Jurkat, Clone E6-1 (cell line): ENCODE measurements around the gene C6orf47. TPM values are rescaled to one million over a fixed set of nuclear protein-coding genes. Genes with fewer than 3 reads are reported as not detected.
"Not testable (repeated sequence)": the region's sequence is repeated elsewhere in the genome, so short reads cannot be mapped to it uniquely, and the experiment has no call there.

Source experiments
- DNase-seq: peaks from one replicate; pipeline ENCODE4 v3.0.0-alpha.2; 2011; ENCODE audit warnings: low read depth, low spot score
- H3K4me3 ChIP-seq: 2 replicates; pipeline ENCODE4 v1.5.1; 2011; ENCODE audit warnings: mild to moderate bottlenecking, low read length, control low read depth, moderate library complexity
- polyA plus RNA-seq: library from polyadenylated mRNA; unstranded; fragments of >200 nt; gene quantifications from one replicate; pipeline ENCODE4 v1.2.1, GENCODE V29; 2012; ENCODE audit warnings: missing spikeins; ENCODE audit not compliant: insufficient read length, insufficient read depth

C6orf47 gene, protein sequence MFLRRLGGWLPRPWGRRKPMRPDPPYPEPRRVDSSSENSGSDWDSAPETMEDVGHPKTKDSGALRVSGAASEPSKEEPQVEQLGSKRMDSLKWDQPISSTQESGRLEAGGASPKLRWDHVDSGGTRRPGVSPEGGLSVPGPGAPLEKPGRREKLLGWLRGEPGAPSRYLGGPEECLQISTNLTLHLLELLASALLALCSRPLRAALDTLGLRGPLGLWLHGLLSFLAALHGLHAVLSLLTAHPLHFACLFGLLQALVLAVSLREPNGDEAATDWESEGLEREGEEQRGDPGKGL
- 11.7 TPM for polyA plus RNA-seq

DNA sequence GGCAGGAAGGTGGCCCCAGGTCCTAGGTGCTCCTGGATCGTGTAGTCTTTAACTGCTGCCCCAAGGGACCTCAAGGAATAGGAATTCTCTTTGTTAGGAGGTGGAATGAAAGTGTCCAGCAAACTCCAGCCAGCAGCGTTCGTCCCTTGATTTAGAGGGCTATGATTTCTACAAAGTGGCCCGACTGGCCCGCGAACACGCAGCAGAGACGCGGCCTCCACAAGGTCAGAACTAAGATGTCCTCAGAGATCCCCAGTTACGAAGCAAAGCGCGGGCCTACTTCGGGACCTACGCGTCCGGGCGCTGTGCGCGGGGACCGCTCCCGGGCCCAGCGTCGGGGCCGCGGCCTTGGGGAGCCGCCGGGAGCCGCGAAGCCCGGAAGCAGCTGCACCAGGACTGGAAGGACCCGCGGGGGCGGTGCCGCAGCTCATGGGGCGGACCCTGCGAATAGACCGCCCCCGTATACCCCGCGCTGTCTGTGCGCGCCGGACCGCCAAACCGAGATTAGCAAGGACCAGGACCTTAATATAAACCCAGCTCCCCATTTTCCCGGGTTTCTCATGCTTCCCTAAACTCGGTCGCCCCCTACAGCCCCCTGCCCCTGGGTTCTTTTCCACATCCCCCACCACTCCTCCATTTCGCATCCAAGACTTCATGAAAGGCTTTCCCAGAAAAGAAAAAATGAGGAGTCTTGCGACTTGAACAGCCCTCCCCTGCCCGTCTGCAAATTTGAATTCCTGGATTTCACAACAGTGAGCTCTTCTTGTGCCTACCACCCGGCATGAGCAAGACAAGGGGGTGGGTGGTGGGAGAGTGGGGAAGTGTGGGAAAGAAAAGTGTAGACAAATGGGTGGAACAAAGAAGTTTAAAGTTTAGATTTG is at the start of gene C6orf47:
C6orf47 (minus strand) TSS at position 398 of the 881 bp plus-strand sequence. CDS start 831 bp downstream, outside the sequence.
- DNase-seq: peak; percentile 73
- H3K4me3 ChIP-seq: peak within 1 kb of the TSS; percentile 88

GRCh38 chr6:31709157-31709556 is 48.6 kb upstream of the C6orf47 start:
- not testable (repeated sequence) for DNase-seq, H3K4me3 ChIP-seq

DNA sequence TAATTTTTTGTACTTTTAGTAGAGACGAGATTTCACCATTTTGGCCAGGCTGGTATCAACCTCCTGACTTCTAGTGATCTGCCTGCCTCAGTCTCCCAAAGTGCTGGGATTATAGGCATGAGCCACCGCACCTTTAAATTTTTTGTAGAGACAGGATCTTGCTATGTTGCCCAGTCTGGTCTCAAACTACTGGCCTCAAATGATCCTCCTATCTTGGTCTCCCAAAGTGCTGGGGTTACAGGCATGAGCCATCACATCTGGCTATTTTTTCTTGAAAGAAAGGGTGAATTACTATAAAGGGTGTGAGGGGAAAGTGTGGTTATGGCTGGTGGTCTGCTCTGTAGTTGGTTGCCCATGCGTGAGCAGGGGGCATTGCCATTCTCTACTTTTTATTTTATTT is 47.6 kb upstream of the C6orf47 start:
- no peak overlapping the region for H3K4me3 ChIP-seq
- no peak for DNase-seq

GRCh38 chr6:31707701-31708100 is 47.1 kb upstream of the C6orf47 start:
- no peak for DNase-seq
- no peak overlapping the region for H3K4me3 ChIP-seq

DNA sequence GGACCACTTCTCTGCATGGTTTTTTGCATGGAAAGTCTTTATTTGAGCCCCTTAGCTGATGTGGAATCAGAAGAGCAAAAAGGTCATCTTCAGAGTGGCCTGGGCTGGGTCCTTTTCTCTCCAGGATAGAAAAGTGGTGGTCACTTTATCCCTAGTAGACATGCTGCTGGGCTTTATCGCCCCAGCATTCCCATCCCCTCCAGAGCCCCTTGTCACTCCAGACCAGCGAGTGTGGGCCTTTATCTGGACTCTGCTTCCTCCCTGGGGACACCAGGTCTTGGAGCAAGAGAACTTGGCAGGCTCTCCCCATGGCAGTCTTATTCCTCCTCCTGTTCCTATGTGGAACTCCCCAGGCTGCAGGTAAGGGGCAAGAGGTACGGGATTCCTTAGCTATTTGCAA is 46.0 kb upstream of the C6orf47 start, which contains the start of gene LY6G6F:
LY6G6F (plus strand) TSS at position 268 of the 400 bp plus-strand sequence; CDS start at position 309, 41 bp downstream.
- DNase-seq: no peak
- no peak within 1 kb of the TSS for H3K4me3 ChIP-seq

DNA sequence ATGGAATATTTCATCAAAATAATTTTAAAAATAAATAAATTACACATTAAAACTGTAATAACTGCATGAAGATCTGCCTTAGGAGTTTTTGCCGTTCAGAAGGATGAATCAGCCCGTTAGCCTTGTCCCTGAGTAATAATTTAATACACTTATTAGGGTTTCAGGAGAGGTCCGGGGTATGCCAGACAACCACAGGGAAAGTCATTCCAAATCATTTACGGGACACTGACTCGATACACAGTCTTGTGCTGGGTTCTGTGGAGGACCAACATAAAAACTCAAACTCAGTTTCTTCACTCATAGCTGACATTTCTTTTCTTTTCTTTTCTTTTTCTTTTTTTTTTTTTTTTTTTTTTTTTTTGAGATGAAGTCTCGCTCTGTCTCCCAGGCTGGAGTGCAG is 45.4 kb upstream of the C6orf47 start:
- no peak for DNase-seq

DNA sequence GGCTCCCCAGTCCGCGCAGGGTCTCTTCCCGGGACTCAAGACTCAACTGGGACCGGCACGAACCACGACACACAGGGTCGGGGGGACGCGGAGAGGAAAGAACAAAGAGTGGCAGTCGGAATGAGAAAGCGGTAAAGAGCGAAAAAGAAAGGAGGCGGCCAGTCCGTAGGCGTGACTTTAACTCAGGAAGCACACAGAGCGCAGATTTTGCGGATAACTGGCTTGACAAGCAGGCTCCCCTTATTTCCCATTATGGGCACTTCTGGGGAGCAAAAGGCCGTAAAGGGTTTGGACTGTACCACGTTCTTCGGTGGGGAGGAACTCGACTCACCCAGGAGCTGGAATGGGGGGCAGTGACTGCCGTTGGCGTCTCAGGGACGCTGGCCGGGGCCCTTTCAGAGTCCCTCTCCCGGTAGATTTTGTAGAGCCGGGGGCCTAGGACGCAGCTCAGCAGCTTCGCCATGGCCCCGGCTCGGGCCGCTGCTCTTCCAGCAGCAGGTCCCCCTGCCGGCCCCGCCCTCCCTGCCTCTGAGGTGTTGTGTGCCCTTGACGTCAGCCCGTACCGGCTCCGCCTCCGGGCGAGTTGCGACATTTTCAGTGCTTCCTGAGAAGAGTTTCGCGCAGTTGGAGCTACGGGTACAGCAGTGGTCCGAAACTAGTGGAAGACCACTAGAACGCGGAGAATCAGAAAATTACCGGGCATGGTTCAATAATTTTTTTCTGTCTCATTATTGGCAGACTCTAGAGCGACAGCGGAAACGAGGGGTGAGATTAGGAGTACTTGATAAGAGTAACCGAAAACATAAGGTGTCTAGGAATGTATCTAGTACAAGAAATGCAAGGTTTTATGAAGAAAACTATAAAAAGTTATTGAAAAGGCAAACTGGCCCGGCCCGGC is 42.5 kb upstream of the C6orf47 start, which contains the start of gene ABHD16A:
ABHD16A (minus strand) TSS at position 506 of the 898 bp plus-strand sequence; CDS start at position 463, 43 bp downstream.
- peak; percentile 98 for DNase-seq
- H3K4me3 ChIP-seq: peak within 1 kb of the TSS; percentile 77

More for the DNA sequence above, 45.4 kb upstream of the C6orf47 start:
- no peak overlapping the region for H3K4me3 ChIP-seq

DNA sequence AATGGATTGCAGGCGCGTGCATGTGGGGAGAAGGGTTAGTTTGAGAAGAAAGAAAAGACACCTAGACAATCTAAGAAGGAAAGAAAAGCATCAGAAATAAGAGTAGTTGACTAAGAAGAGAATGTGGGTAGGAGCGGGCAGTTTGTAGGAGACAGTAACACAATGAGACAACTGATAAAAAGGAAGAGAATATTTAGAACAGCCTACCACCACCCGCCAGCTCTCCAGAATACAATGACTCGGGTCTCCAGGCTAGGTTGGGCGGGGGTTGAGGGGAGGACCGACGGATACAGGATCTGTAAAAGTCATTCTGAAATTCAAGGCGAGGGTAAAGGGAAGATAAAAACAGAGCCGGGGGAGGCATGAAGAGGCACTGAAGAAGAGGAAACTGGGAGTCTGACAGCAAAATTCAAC is 41.8 kb upstream of the C6orf47 start:
- no peak for DNase-seq
- H3K4me3 ChIP-seq: peak overlapping the region; percentile 77

GRCh38 chr6:31701666-31702404 is 41.3 kb upstream of the C6orf47 start:
- H3K4me3 ChIP-seq: peak overlapping the region; percentile 77
- DNase-seq: no peak

DNA sequence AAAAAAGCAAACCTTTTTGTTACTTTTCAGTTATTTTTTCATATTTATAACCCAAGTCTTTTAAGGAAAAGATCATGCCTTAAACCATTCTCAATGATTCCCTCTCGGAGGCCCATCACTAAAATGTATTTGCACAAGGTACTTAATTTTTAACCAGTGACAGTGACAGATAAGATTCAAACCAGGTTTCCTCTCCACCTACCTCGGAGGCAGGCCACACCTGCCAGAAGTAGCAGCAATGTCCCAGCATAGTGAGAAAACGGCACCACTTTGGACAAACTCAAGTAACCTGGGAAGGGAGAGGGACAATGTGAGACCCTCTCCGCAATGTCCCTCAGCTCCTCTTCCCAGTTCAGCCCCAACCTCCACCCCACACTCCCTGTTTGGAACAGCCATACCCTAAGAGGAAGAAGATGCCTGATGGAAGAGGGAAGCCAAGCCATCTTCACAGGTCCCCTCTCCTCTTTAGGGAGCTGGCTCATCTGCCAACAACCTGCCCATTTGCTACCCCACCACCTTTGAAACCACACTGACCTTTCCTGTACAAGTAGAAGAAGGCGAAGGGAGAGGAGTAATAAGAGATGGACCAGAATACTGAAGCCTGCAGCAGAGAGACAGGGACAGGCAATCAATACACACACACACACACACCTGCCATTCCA is 40.3 kb upstream of the C6orf47 start:
- no peak overlapping the region for H3K4me3 ChIP-seq
- DNase-seq: no peak

DNA sequence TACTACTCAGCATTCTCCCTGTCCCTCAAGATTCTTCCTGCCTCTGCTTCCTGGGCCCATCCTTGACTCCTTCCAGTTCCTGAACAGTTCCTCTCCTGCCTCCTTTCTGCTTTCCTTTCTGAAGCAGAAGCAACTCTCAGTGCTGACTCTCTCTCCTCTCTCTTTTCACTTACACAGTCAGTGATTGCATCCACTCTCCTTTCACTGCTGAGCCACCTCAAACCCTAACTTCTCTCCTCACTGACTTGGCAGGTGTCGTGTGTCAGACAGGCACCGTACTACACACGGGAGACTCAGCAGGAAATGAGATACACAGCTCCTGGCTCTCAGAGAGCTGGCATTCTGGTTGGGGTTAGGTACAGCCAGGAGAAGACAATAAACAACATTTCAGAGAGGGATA is 37.0 kb upstream of the C6orf47 start:
- no peak for DNase-seq

GRCh38 chr6:31693535-31693934 is 33.0 kb upstream of the C6orf47 start:
- DNase-seq: no peak
- H3K4me3 ChIP-seq: no peak overlapping the region

More for the DNA sequence above, 37.0 kb upstream of the C6orf47 start:
- H3K4me3 ChIP-seq: no peak overlapping the region

DNA sequence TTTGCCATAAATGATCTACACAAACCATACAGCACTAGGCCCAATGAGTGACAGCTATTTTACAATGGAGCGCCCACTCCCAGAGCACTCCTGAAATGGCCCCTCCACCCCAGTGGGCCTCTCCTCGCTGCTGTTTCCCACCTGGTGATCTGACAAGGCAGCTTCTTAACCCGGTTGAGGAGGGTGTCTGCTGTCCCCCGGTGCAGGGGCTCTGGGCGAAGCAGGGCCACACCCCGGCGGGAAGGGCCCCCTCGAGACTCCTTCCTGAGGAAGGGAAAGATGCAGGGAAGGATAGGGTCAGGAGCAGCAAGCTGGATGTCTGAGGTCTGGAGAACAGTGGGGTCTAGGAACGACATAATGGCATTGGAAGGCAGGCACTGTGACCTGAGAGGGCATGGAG is 32.3 kb upstream of the C6orf47 start:
- H3K4me3 ChIP-seq: no peak overlapping the region
- DNase-seq: no peak

DNA sequence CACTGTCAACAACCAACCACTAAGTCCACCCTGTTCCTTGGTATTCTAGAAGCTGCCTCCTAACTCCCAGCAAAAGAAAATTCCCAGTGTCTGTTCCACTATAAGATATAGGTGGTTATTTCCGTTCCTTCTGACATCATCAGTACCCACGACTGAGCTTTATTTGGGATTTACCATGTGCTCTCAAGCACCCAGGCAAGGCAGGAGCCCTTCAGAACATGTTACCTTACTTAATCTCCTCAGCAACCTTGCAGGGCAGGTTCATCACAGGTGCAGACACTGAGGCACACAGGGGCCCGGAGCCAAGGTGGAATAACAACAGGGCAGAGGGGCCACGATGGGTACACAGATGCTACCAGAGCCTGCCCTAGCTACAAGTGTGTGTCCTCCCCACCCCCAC is 31.8 kb upstream of the C6orf47 start:
- DNase-seq: no peak
- no peak overlapping the region for H3K4me3 ChIP-seq

DNA sequence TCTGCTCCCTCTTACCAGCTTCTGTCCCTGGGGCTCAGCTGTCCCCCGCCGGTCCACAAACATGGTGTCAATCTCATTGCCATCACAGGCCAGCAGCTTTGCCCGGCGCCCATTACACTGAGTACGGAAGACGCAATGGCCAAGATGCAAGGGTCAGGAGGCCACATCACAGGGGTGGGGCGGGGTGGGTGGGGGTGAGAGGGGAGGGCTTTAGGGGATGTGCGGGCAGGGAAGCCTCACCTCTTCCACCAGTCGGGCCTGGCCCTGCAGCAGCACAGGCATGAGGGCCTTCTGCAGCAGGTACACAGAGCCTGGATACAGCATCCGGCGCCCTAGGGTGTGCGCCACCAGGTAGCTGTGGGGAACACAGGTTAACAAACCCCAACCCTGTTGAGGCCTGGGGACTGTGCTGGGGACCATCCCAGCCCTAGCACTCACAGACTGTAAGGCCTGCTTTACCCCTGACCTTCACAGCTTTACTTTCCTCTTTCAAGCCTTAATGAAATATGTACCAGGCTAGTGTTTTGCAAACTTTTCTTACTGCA is 31.1 kb upstream of the C6orf47 start:
- no peak for DNase-seq
- no peak overlapping the region for H3K4me3 ChIP-seq

GRCh38 chr6:31691078-31691463 is 30.5 kb upstream of the C6orf47 start:
- DNase-seq: no peak
- no peak overlapping the region for H3K4me3 ChIP-seq

GRCh38 chr6:31690231-31691077 is 29.9 kb upstream of the C6orf47 start:
- no peak overlapping the region for H3K4me3 ChIP-seq
- no peak for DNase-seq
